HFF-Myc (cell line): ENCODE results near the gene DUSP9.

Experiments used
- DNase-seq: peaks from one replicate; pipeline ENCODE4 v3.0.0-alpha.2; 2011; ENCODE audit warnings: low read depth; ENCODE audit errors: extremely low read depth
- H3K4me3 ChIP-seq: replicated peaks from 2 replicates; pipeline ENCODE4 v1.5.1; 2011; ENCODE audit warnings: low read depth, mild to moderate bottlenecking, control low read depth, low read length
- CTCF ChIP-seq: IDR thresholded peaks from 2 replicates; pipeline ENCODE4 v1.5.1; 2012; ENCODE audit warnings: mild to moderate bottlenecking, low read depth, low read length, control low read depth; ENCODE audit errors: missing control alignments

The DUSP9 gene

DNA sequence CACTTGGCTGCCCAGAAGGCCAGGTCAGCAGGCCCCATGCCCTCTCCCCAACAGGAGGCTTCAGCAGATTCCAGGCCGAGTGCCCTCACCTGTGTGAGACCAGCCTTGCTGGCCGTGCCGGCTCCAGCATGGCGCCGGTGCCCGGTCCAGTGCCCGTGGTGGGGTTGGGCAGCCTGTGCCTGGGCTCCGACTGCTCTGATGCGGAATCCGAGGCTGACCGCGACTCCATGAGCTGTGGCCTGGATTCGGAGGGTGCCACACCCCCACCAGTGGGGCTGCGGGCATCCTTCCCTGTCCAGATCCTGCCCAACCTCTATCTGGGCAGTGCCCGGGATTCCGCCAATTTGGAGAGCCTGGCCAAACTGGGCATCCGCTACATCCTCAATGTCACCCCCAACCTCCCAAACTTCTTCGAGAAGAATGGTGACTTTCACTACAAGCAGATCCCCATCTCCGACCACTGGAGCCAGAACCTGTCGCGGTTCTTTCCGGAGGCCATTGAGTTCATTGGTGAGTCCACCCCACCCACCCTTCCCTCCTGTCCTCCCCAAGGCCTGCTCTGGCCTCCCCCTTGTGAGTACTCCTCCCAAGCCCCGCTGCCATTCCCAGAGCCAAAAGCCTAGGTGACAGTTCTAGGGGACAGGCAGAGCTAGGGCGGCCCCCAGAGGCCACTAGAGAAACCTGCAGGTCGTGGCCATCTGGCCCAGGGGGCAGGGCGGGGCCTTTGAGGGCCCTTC is 2.3 kb downstream of the DUSP9 start:
- DNase-seq, result no peak
- no peak overlapping the region for H3K4me3 ChIP-seq
- TF ChIP-seq CTCF, result no peak

- no peak overlapping the region for H3K4me3 ChIP-seq
- DNase-seq, result no peak
- TF ChIP-seq CTCF, result no peak
These were observed 3.1 kb downstream of the DUSP9 start for GRCh38 chrX:153649915-153650782.

DNA sequence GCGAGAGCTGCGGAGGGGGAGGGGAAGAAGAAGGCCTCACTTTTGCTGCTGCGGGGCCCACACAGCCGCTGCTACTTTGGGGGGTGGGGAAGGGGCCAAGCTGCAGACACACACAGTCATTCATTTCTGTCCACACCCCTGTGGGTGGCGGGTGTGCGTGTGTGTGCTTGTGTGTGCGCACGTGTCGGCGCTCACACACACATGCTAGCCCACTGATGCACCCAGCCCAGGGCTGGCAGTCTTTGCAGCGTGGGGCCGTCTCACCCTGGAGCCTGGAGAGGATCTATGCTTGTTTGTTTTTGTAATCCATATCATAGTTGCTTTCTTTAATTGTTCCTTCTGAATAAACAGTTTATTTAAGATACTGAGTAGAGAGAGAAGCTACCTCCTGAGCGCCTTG is 4.0 kb downstream of the DUSP9 start:
- no peak for TF ChIP-seq CTCF

GRCh38 chrX:153651540-153652079 is 4.6 kb downstream of the DUSP9 start:
- peak; percentile 22 for TF ChIP-seq CTCF
- H3K4me3 ChIP-seq, result no peak overlapping the region
- no peak for DNase-seq

More for the DNA sequence above, 4.0 kb downstream of the DUSP9 start:
- DNase-seq, result no peak
- H3K4me3 ChIP-seq, result no peak overlapping the region

DNA sequence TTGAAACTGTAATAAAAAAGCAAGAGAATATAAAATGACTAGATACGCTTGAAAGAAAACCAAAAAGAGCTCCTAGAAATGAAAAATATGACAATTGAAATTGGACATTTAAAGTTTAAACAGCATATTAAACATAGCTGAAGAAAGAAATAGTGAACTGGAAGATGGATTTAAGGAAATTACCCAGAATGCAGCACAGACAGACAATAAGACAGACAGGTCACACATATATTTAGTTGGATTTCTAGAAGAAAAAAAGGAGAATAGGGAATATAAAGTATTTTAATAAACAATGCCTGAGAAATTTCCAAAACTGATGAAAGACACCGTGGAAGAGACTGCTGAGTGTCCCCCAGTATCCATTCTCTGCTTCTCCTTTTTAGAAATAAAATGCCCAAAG is 6.6 kb downstream of the DUSP9 start:
- no peak for TF ChIP-seq CTCF
- no peak for DNase-seq
- no peak overlapping the region for H3K4me3 ChIP-seq

DNA sequence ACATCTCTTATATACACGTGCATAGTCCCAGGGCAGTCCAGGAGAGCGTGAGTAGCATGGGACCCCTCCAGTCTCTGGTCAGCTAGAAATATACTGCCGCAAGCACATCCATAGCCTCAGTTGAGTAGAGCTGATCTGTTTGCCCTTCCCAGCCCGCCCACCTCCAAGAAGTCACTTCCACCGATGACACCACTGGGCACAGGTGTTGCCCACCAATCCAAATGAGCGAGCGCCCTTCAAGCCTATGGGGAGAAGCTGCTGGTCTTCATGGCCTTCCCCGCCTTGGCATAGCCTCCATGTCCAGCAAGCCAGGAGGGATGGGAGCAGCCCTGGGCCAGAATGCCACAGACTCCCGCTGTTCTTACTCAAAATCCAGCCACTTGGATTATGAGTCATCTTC is 10.2 kb downstream of the DUSP9 start:
- TF ChIP-seq CTCF, result no peak
- H3K4me3 ChIP-seq, result no peak overlapping the region
- DNase-seq, result no peak
